ENCODE data around the gene DDR2. TPM values are rescaled to one million over a fixed set of nuclear protein-coding genes. Genes with fewer than 3 reads are reported as not detected.

The DDR2 gene
- total RNA-seq: under 1 TPM; 0.08 to 0.24 TPM

GRCh38 chr1:162632217-162632666, at the start of gene DDR2:
TSS of gene DDR2 (plus strand) at chr1:162632464. CDS start at chr1:162719064, 86,600 bp downstream.

GRCh38 chr1:162790303-162790984, 158.2 kb downstream of the DDR2 start, which contains the start of gene HSD17B7:
TSS of gene HSD17B7 (plus strand) at chr1:162790702. CDS start at chr1:162790801, 99 bp downstream.

Other genes with a start within 250 kb of the DDR2 start
- not detected for gene SH2D1B, start 220.3 kb upstream of the DDR2 start, total RNA-seq
- gene UHMK1, start 134.6 kb upstream of the DDR2 start, total RNA-seq: 10 to 100 TPM; 54.6 to 58.5 TPM
- gene UAP1, start 70.7 kb upstream of the DDR2 start, total RNA-seq: 10 to 100 TPM; 14.8 to 16.3 TPM
- gene HSD17B7, start 158.2 kb downstream of the DDR2 start, total RNA-seq: 10 to 100 TPM; 26.7 to 27.5 TPM
- not detected for gene CCDC190, start 228.7 kb downstream of the DDR2 start, total RNA-seq

Measured in activated naive CD4-positive, alpha-beta T cell treated with anti-CD3 and anti-CD28 coated beads, Interleukin-2, amount 10 ng/mL, durations not matched to agents 5 hours and 36 hours (primary cell).